ENCODE results near the gene RINL.
A peak's percentile ranks its signal among the peaks of the same experiment; 100 is the strongest.
"Not testable (repeated sequence)": the region's sequence is repeated elsewhere in the genome, so short reads cannot be mapped to it uniquely, and the experiment has no call there.

The RINL gene

GRCh38 chr19:38868551-38868950 lies 9.5 kb downstream of the RINL start:
- DNase-seq (ENCODE audit: insufficient read length, low spot score) (no peak), FAIRE-seq (no peak)
- TF ChIP-seq TAF1 (IDR thresholded peaks at IDR 0.05; ENCODE audit: low read depth, low read length) (no peak), POLR2A (IDR thresholded peaks at IDR 0.05; ENCODE audit: low read depth, low read length) (no peak), POU2F2 (IDR thresholded peaks at IDR 0.05; ENCODE audit: low read depth, low read length) (no peak)

DNA sequence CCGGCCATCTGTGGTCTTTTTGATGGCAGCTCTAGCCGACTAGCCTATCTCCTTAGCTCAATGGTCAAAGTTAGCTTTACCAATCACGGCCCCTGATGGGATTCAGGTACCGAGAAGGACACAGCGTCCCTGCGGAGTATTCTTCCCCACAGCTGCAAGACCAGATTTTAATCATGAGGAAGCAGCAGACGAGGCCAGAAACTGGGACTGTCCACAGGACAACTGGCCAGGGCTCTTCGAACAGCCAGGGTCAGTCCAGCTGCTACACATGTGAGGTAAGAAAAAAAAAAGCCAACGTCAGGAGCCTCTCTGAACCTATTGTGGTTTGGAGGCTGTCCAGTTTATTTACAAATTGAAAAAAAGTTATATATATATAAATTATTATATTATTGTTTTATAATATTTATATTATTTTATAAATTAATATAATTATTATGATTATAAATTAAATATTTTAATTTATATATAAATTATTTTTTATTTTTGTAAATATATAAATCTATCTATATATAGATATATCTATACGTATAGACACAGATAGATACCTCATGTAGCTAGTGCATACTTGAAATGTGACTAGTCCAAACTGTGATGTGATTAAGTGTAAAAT lies 10.8 kb downstream of the RINL start:
- TF ChIP-seq POLR2A (IDR thresholded peaks at IDR 0.05; ENCODE audit: low read depth, low read length) (no peak), POLR2AphosphoS5 (IDR thresholded peaks at IDR 0.05; ENCODE audit: low read depth, low read length) (no peak), TAF1 (IDR thresholded peaks at IDR 0.05; ENCODE audit: low read depth, low read length) (no peak), POU2F2 (IDR thresholded peaks at IDR 0.05; ENCODE audit: low read depth, low read length) (no peak), SPI1 (IDR thresholded peaks at IDR 0.05; ENCODE audit: low read depth, low read length) (no peak), PAX5 (IDR thresholded peaks at IDR 0.05; ENCODE audit: insufficient read depth, low read length, severe bottlenecking) (no peak)
- no peak for FAIRE-seq
- no peak for DNase-seq (ENCODE audit: insufficient read length, low spot score)

DNA sequence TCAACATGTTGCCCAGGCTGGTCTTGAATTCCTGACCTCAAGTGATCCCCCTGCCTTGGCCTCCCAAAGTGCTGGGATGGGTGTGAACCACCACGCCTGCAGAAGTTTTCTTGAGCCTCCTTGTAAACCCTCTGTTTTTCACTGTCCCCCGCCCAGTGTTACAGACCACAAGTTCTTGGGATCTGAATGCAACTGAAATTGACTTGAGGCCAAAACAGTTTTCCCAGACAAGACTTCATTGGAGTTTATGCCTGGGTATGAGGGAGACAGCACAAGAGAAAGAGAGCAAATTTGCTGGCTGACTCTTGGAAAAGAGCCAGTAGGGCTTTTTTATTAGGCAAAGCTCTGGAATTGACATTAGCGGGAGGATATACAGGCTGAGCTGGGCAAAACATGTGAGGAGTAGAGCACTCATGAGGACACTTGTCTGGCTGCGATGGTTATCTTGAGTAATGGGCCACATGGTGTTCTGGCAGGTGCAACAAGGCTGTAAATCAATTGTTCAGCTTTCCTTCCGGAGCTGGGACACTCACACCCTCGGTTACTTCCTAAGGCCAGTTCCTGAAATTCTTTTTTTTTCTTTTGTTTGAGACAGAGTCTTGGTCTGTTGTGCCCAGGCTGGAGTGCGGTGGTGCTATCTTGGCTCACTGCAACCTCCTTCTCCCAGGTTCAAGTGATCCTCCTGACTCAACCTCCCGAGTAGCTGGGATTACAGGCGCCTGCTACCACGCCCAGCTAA lies 15.6 kb downstream of the RINL start:
- TF ChIP-seq POLR2AphosphoS5 (IDR thresholded peaks at IDR 0.05; ENCODE audit: low read depth, low read length) (no peak), POLR2A (IDR thresholded peaks at IDR 0.05; ENCODE audit: low read depth, low read length) (no peak), TAF1 (IDR thresholded peaks at IDR 0.05; ENCODE audit: low read depth, low read length) (no peak), POU2F2 (IDR thresholded peaks at IDR 0.05; ENCODE audit: low read depth, low read length) (no peak), PAX5 (IDR thresholded peaks at IDR 0.05; ENCODE audit: insufficient read depth, low read length, severe bottlenecking) (no peak), SPI1 (IDR thresholded peaks at IDR 0.05; ENCODE audit: low read depth, low read length) (no peak)
- FAIRE-seq, result no peak
- no peak for DNase-seq (ENCODE audit: insufficient read length, low spot score)

DNA sequence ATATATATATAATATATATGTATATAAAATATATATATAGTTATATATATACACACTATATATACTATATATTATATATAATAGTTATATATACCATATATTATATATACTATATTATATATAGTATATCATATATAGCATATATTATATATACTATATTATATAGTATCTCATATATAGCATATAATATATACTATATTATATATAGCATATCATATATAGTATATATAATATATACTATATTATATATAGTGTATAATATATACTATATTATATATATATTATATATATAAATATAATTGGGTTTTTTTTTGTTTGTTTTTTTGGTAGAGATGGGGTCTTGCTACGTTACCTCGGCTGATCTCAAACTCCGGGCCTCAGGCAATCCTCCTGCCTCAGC lies 16.7 kb downstream of the RINL start:
- no peak for FAIRE-seq
- no peak for TF ChIP-seq POLR2A (IDR thresholded peaks at IDR 0.05; ENCODE audit: low read depth, low read length)
- DNase-seq (ENCODE audit: insufficient read length, low spot score), result no peak

- DNase-seq (ENCODE audit: insufficient read length, low spot score); FAIRE-seq: not testable (repeated sequence)
Measured at GRCh38 chr19:38859631-38860204, 18.4 kb downstream of the RINL start.

GRCh38 chr19:38856813-38857212 lies 21.3 kb downstream of the RINL start:
- TF ChIP-seq TAF1 (IDR thresholded peaks at IDR 0.05; ENCODE audit: low read depth, low read length) (no peak), SPI1 (IDR thresholded peaks at IDR 0.05; ENCODE audit: low read depth, low read length) (no peak), POU2F2 (IDR thresholded peaks at IDR 0.05; ENCODE audit: low read depth, low read length) (no peak), PAX5 (IDR thresholded peaks at IDR 0.05; ENCODE audit: insufficient read depth, low read length, severe bottlenecking) (no peak), POLR2A (IDR thresholded peaks at IDR 0.05; ENCODE audit: low read depth, low read length) (no peak), POLR2AphosphoS5 (IDR thresholded peaks at IDR 0.05; ENCODE audit: low read depth, low read length) (no peak)
- no peak for FAIRE-seq
- DNase-seq (ENCODE audit: insufficient read length, low spot score), result no peak

DNA sequence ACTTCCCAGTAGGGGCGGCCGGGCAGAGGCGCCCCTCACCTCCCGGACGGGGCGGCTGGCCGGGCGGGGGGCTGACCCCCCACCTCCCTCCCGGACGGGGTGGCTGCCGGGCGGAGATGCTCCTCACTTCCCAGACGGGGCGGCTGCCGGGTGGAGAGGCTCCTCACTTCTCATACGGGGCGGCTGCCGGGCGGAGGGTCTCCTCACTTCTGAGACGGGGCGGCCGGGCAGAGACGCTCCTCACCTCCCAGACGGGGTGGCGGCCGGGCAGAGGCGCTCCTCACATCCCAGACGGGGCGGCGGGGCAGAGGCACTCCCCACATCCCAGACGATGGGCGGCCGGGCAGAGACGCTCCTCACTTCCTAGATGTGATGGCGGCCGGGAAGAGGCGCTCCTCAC lies 22.3 kb downstream of the RINL start:
- not testable (repeated sequence) for FAIRE-seq; DNase-seq (ENCODE audit: insufficient read length, low spot score)

DNA sequence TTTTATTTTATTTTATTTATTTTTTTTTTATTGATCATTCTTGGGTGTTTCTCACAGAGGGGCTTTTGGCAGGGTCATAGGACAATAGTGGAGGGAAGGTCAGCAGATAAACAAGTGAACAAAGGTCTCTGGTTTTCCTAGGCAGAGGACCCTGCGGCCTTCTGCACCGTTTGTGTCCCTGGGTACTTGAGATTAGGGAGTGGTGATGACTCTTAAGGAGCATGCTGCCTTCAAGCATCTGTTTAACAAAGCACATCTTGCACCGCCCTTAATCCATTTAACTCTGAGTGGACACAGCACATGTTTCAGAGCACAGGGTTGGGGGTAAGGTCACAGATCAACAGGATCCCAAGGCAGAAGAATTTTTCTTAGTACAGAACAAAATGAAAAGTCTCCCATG lies 23.1 kb downstream of the RINL start:
- not testable (repeated sequence) for DNase-seq (ENCODE audit: insufficient read length, low spot score); FAIRE-seq

GRCh38 chr19:38853214-38853613 lies 24.9 kb downstream of the RINL start:
- TF ChIP-seq POU2F2 (IDR thresholded peaks at IDR 0.05; ENCODE audit: low read depth, low read length) (no peak), POLR2AphosphoS5 (IDR thresholded peaks at IDR 0.05; ENCODE audit: low read depth, low read length) (no peak), POLR2A (IDR thresholded peaks at IDR 0.05; ENCODE audit: low read depth, low read length) (no peak), TAF1 (IDR thresholded peaks at IDR 0.05; ENCODE audit: low read depth, low read length) (no peak), PAX5 (IDR thresholded peaks at IDR 0.05; ENCODE audit: insufficient read depth, low read length, severe bottlenecking) (no peak), SPI1 (IDR thresholded peaks at IDR 0.05; ENCODE audit: low read depth, low read length) (no peak)

DNA sequence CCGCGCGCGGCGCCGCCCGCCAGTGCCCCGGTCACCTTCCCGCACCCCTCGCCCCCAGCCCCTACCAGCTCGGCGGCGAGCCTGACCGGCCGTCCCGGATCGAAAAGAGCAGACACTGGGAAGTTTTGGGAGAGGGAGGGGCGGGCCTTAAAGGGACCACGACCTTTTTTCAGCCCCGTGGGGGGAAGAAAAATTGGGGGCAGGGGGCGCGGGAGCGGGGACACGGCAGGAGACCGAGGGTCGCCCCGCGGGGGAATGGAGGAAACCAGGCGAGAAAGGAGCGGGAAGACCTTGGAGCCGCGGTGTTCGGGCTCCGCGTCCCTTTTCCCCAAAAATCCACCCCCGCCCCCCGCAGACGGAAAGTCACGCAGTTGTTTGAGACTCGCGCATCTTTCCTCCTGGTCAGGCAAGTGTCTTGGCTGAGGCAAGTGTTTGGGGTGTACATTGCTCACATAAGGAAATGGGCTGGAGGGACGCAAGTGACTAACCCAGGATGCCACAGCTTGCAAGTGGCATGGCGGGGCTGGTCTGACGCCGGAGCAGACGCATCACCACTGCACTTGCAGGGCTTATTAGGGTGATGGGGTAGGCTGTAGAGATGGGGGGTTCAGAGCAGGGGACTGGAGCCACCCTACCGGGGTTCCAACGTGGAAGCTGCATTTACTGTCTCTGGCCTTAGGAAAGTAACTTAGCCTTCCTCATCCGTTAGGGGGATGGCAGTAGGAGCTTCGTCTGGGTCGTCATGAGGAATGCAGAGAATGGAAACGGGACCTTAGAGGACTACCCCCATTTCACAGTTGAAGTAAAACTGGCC lies 25.6 kb downstream of the RINL start:
- no peak for DNase-seq (ENCODE audit: insufficient read length, low spot score)
- FAIRE-seq, result peak; percentile 94
- TF ChIP-seq POLR2A (IDR thresholded peaks at IDR 0.05; ENCODE audit: low read depth, low read length) (peak; percentile 76; the same call in 1 of the 2 replicates), PAX5 (IDR thresholded peaks at IDR 0.05; ENCODE audit: insufficient read depth, low read length, severe bottlenecking) (no peak), POLR2AphosphoS5 (IDR thresholded peaks at IDR 0.05; ENCODE audit: low read depth, low read length) (peak; percentile 67; the same call in 1 of the 2 replicates), POU2F2 (IDR thresholded peaks at IDR 0.05; ENCODE audit: low read depth, low read length) (no peak), TAF1 (IDR thresholded peaks at IDR 0.05; ENCODE audit: low read depth, low read length) (peak; percentile 60; the same call in 1 of the 2 replicates)

More at GRCh38 chr19:38853214-38853613, 24.9 kb downstream of the RINL start:
- FAIRE-seq, result peak; percentile 72
- no peak for DNase-seq (ENCODE audit: insufficient read length, low spot score)
